Left ventricle myocardium inferior (tissue), 1 donor: ENCODE data around the gene FERMT2. TPM values are rescaled to one million over a fixed set of nuclear protein-coding genes. Genes with fewer than 3 reads are reported as not detected.

Experiments
- DNase-seq: peaks from one replicate; pipeline ENCODE4 v3.0.0-alpha.2; 2020
- H3K27ac ChIP-seq: fragments of 200-600 bp; replicated peaks from 2 replicates; pipeline ENCODE4 v1.8.0; 2021
- H3K27me3 ChIP-seq: fragments of 200-600 bp; 2 replicates; pipeline ENCODE4 v1.8.0; 2021; ENCODE audit warnings: low read depth
- H3K36me3 ChIP-seq: fragments of 200-600 bp; 2 replicates; pipeline ENCODE4 v1.8.0; 2021
- H3K4me1 ChIP-seq: fragments of 200-600 bp; 2 replicates; pipeline ENCODE4 v1.8.0; 2021
- H3K4me3 ChIP-seq: fragments of 200-600 bp; 2 replicates; pipeline ENCODE4 v1.8.0; 2021; ENCODE audit warnings: mild to moderate bottlenecking, moderate library complexity
- H3K9me3 ChIP-seq: fragments of 200-600 bp; replicated peaks from 2 replicates; pipeline ENCODE4 v1.8.0; 2021
- intact Hi-C: fragments of 100-400 bp; cut with micrococcal nuclease; formaldehyde crosslinking; loops from one replicate; pipeline ENCODE4 v1.11.0; 2022
- total RNA-seq: library from RNA; stranded (reverse); fragmentation: NEBNext Ultra II Directional; extraction: Animal tissue kit (Norgen Biotek cat#: 25700); gene quantifications from one replicate; pipeline ENCODE4 v1.2.1, GENCODE V29; 2021
- TF ChIP-seq, protein P1 (sequence below): fragments of 200-600 bp; IDR thresholded peaks from 2 replicates; pipeline ENCODE4 v1.8.0; 2021; ENCODE audit warnings: antibody characterized with exemption, mild to moderate bottlenecking, borderline replicate concordance
- donor health status: DM: no; HTN: yes; CAD: no; lungs with severe emphysema.

Gene FERMT2
- total RNA-seq, 1 donor from 2014 or later: 91.9 TPM

- TF ChIP-seq, protein P1, sequence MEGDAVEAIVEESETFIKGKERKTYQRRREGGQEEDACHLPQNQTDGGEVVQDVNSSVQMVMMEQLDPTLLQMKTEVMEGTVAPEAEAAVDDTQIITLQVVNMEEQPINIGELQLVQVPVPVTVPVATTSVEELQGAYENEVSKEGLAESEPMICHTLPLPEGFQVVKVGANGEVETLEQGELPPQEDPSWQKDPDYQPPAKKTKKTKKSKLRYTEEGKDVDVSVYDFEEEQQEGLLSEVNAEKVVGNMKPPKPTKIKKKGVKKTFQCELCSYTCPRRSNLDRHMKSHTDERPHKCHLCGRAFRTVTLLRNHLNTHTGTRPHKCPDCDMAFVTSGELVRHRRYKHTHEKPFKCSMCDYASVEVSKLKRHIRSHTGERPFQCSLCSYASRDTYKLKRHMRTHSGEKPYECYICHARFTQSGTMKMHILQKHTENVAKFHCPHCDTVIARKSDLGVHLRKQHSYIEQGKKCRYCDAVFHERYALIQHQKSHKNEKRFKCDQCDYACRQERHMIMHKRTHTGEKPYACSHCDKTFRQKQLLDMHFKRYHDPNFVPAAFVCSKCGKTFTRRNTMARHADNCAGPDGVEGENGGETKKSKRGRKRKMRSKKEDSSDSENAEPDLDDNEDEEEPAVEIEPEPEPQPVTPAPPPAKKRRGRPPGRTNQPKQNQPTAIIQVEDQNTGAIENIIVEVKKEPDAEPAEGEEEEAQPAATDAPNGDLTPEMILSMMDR: no peak
- H3K4me3 ChIP-seq: no peak overlapping the region
- peaks cover 52% of the 10 kb centered on the region for H3K36me3 ChIP-seq
- no peaks in the 10 kb centered on the region for H3K27me3 ChIP-seq
- peaks cover 17% of the 10 kb centered on the region for H3K4me1 ChIP-seq
- no peak for DNase-seq
- no peaks in the 10 kb centered on the region for H3K9me3 ChIP-seq
- no peak overlapping the region for H3K27ac ChIP-seq
- intact Hi-C loops: no loop called here
These were observed 62.7 kb downstream of the FERMT2 start for GRCh38 chr14:52888159-52888558.

DNA sequence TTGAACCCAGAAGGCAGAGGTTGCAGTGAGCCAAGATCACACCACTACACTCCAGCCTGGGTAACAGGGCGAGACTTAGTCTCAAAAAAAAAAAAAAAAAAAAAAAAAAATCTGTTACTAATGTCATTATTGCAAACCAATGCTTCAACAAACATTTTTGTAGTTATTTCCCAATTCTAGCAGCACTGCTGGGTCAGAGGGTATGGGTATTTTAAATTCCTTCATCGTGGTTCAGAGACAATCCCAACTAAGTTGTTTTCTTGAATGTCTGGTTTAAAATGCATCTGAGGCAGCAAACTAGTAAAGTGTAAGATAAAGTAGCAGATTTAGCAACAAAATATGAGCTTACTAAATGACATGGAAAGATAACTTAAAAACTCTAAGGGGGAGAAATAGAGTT is 65.6 kb downstream of the FERMT2 start:
- intact Hi-C loops: no loop called here
- Histone ChIP-seq H3K4me3 (no peak overlapping the region), H3K36me3 (peaks cover 43% of the 10 kb centered on the region), H3K27ac (no peak overlapping the region), H3K4me1 (peaks cover 36% of the 10 kb centered on the region), H3K27me3 (no peaks in the 10 kb centered on the region), H3K9me3 (no peaks in the 10 kb centered on the region)
- TF ChIP-seq, protein P1: no peak
- DNase-seq: no peak

DNA sequence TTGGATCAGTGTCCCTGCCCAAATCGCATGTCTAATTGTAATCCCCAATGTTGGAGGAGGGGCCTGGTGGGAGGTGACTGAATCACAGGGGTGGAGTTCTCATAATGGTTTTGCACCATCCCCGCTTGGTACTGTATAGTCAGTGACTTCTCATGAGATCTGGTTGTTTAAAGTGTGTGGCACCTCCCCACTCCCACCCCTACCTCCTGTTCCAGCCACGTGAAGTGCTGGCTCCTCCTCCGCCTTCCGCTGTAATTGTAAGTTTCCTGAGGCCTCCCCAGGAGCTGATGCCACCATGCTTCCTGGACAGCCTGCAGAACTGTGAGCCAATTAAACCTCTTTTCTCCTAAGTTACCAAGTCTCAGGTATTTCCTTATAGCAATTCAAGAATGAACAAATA is 67.2 kb downstream of the FERMT2 start:
- Histone ChIP-seq H3K27ac (no peak overlapping the region), H3K4me1 (peaks cover 45% of the 10 kb centered on the region), H3K27me3 (no peaks in the 10 kb centered on the region), H3K4me3 (no peak overlapping the region), H3K9me3 (no peaks in the 10 kb centered on the region), H3K36me3 (peaks cover 46% of the 10 kb centered on the region)
- TF ChIP-seq, protein P1: no peak
- intact Hi-C loops: no loop called here
- no peak for DNase-seq

DNA sequence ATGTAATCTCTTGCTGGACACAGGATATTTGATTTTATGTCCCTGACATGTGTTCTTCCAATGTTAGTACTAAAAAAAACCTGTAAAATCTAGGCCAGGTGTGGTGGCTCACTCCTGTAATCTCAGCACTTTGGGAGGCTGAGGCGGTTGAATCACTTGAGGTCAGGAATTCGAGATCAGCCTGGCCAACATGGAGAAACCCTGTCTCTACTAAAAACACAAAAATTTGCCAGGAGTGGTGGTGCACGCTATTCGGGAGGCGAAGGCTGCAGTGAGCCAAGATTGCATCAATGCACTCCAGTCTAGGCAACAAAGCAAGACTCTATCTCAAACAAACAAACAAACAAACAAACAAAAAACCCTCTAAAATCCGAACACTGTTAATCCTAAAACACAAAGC is 68.0 kb downstream of the FERMT2 start:
- Histone ChIP-seq H3K9me3 (no peaks in the 10 kb centered on the region), H3K4me3 (no peak overlapping the region), H3K27ac (peak overlapping the region; percentile 5), H3K36me3 (peaks cover 51% of the 10 kb centered on the region), H3K4me1 (peaks cover 48% of the 10 kb centered on the region), H3K27me3 (no peaks in the 10 kb centered on the region)
- intact Hi-C loops: no loop called here
- DNase-seq: no peak
- TF ChIP-seq, protein P1: no peak

GRCh38 chr14:52879958-52880357 is 70.9 kb downstream of the FERMT2 start:
- DNase-seq: no peak
- Histone ChIP-seq H3K9me3 (no peaks in the 10 kb centered on the region), H3K27ac (peak overlapping the region; percentile 67), H3K36me3 (peaks cover 57% of the 10 kb centered on the region), H3K4me1 (peaks cover 59% of the 10 kb centered on the region), H3K27me3 (no peaks in the 10 kb centered on the region), H3K4me3 (no peak overlapping the region)
- intact Hi-C loops: no loop called here
- TF ChIP-seq, protein P1: no peak

GRCh38 chr14:52878946-52879345 is 71.9 kb downstream of the FERMT2 start:
- peak overlapping the region; percentile 67 for H3K27ac ChIP-seq
- DNase-seq: no peak
- H3K27me3 ChIP-seq: no peaks in the 10 kb centered on the region
- H3K9me3 ChIP-seq: no peaks in the 10 kb centered on the region
- no peak overlapping the region for H3K4me3 ChIP-seq
- H3K4me1 ChIP-seq: peaks cover 59% of the 10 kb centered on the region
- intact Hi-C loops: no loop called here
- H3K36me3 ChIP-seq: peaks cover 64% of the 10 kb centered on the region
- TF ChIP-seq, protein P1: no peak
